Stimulated activated CD8-positive, alpha-beta memory T cell treated with anti-CD3 and anti-CD28 coated beads, Interleukin-7, amount 100 ng/mL, for 24 hours (primary cell): ENCODE measurements around the gene TDRD12.
"Not testable (repeated sequence)": the region's sequence is repeated elsewhere in the genome, so short reads cannot be mapped to it uniquely, and the experiment has no call there.

Experiments used
- DNase-seq: peaks from one replicate; pipeline ENCODE4 v3.0.0-alpha.2; 2020; ENCODE audit warnings: low read depth

TDRD12 gene

DNA sequence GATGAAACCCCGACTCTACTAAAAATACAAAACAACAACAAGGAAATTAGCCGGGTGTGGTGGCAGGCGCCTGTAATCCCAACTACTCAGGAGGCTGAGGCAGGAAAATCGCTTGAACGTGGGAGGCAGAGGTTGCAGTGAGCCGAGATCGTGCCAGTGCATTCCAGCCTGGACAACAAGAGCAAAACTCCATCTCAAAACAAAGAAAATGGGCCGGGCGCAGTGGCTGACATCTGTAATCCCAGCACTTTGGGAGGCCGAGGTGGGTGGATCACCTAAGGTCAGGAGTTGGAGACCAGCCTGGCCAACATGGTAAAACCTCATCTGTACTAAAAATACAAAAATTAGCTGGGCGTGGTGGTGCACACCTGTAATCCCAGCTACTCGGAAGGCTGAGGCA lies 112.5 kb downstream of the TDRD12 start:
- DNase-seq = not testable (repeated sequence)

DNA sequence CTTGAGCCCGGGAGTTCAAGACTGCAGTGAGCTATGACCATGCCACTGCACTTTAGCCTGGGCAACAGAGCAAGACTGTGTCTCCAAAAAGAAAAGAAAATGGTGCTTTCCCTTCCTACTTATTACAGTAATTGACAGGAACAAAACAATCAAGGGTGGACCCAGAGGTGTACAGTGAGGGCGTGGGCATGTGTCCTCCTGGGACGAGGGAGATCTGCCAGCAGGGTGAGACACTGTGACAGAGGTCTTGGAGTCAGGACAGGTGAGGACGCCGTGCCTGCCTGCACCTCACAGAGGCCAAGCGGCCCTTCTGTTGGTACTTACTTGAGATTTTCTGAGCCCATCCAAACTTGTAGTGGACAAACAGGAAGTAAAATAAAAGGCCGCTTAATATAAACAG lies 113.3 kb downstream of the TDRD12 start:
- DNase-seq = not testable (repeated sequence)

DNA sequence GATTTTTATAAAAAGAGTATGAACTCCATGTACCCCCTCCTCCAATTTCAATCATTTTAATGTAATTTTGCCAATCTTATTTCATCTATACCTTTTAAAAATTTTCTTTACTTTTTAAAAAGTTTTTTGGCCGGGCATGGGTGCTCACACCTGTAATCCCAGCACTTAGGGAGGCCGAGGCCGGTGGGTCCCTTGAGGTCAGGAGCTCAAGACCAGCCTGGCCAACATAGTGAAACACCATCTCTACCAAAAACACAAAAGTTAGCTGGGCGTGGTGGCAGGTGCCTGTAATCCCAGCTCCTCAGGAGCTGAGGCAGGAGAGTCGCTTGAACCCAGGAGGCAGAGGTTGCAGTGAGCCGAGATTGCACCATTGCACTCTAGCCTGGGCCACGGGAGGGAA lies 113.8 kb downstream of the TDRD12 start:
- not testable (repeated sequence) for DNase-seq

- no peak for DNase-seq
Observed at GRCh38 chr19:32837531-32837930, 118.0 kb downstream of the TDRD12 start.

DNA sequence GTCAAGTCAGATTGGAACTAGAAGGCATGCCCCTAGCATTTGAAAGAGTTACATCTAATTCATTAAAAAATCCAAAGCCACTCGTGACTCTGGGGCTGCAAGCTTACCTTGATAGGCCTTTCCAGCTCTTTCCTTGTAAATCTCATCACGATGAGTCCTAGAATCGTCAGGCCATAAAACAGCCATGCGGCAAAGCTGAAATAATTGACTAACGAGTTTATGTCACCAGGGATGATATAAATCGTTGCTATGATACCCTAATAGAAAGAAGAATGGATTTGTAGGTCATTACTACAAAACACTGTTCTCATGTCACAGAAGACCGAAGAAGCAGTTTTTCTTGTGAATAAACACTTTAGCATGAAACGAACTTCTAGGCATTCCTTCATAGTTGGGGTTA lies 122.5 kb downstream of the TDRD12 start:
- no peak for DNase-seq

GRCh38 chr19:32843716-32844245 lies 124.2 kb downstream of the TDRD12 start:
- DNase-seq = no peak

- not testable (repeated sequence) for DNase-seq
Observed at GRCh38 chr19:32848035-32848434, 128.5 kb downstream of the TDRD12 start.

GRCh38 chr19:32852216-32852615 lies 132.6 kb downstream of the TDRD12 start:
- no peak for DNase-seq

DNA sequence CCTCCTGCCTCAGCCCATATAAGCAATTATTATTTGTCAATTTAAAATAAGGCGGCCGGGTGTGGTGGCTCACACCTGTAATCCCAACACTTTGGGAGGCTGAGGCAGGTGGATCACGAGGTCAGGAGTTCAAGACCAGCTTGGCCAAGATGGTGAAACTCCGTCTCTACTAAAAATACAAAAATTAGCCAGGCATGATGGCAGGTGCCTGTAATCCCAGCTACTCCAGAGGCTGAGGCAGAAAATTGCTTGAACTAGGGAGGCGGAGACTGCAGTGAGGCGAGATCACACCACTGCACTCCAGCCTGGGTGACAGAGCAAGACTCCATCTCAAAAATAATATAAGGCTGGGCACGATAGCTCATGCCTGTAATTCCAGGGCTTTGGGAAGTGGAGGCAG lies 137.3 kb downstream of the TDRD12 start:
- not testable (repeated sequence) for DNase-seq

DNA sequence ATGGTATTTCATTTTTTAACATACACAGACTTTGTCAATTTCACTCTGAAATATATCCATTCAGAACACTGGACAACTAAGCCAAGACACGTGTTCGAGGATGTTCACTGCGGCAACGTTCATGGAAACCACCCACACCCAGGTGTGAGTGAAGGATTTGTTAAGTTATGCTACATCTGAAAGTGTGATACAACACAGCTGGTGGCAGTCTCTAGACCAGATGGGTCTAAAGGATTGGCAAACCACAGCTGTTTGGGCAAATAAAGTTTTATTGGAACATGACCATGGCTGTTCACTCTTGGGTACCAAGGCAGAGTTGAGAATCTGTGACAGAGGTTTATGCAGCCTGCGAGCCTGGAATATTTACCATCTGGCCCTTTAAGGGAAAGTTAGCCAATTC lies 138.0 kb downstream of the TDRD12 start:
- no peak for DNase-seq

DNA sequence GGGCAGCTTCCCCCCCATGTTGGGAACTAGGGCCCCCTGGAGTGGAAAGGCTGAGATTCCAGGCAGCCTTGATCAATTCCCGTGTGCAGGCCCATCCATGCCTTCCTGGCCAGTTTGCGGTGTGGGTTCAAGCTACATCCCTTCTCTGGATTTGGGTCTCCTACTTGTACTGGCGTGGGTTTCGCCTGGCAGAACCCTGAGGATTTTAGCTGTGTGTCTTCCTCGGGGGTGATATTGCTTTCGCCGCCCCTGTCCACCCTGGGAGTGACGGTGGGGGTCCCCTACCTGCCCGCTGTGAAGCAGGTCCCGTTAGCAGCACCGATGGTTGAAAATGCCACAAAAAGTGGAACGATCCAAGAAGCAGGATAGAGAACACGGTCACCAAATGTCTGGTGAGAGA lies 138.6 kb downstream of the TDRD12 start:
- no peak for DNase-seq

DNA sequence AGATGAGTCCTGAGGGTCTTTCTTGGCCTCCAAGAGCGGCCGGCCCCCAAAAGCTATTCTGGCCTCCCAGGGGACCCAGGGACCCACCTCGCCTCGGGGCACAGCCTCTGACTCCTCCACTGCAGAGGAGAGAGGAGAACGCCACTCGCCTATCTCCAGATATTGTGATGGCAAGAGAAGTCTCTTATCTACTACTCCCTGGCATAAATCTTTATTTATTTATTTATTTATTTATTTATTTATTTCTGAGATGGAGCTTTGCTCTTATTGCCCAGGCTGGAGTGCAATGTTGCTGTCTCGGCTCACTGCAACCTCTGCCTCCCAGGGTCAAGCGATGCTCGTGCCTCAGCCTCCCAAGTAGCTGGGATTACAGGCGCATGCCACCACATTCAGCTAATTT lies 139.0 kb downstream of the TDRD12 start:
- no peak for DNase-seq

DNA sequence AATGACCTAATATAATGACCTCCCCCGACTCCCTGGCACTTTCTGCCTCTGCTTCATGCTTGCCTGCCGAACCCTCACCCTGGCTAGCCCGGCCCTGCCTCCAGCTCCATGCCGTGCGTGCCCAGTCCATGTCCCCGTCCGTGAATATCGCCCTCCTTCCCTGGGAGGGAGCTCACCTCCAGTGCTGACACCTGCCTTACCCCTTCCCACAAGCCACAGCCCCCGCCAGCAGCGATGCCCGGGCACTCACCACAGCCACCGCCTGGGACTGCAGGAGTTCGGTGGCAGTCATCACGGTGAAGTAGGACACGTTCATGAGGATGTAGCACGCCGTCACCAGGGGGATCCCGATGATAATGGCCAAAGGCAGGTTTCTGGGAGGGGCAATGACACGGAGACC lies 140.0 kb downstream of the TDRD12 start:
- DNase-seq = no peak

GRCh38 chr19:32861596-32861995 lies 142.0 kb downstream of the TDRD12 start:
- DNase-seq = no peak

GRCh38 chr19:32862173-32862572 lies 142.6 kb downstream of the TDRD12 start:
- DNase-seq = no peak

- no peak for DNase-seq
Observed at GRCh38 chr19:32862741-32863140, 143.2 kb downstream of the TDRD12 start.

GRCh38 chr19:32863301-32863700 lies 143.7 kb downstream of the TDRD12 start:
- DNase-seq = no peak

DNA sequence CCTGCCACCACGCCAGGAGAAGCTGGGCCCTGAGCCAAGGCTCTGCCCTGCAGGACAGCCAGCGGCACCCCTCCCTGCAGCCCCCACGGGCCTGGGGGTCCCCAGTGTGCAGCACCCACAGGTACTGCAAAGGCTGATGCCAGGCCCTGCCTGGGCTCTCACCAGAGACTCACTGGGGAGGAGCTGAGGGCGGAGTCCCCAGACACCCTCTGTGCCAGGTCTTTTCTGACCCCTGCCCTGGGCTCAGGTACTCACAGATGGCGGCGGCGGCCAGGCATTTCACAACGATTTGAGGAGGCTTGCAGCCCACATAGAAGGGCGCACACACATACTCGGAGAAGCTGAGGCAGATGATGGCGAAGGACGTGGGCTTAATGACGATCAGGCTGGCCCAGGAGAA lies 144.3 kb downstream of the TDRD12 start:
- DNase-seq = no peak

- DNase-seq = no peak
Observed at GRCh38 chr19:32864318-32865007, 144.9 kb downstream of the TDRD12 start.

GRCh38 chr19:32865326-32865725 lies 145.8 kb downstream of the TDRD12 start:
- no peak for DNase-seq

GRCh38 chr19:32866061-32866460 lies 146.5 kb downstream of the TDRD12 start:
- no peak for DNase-seq

GRCh38 chr19:32866564-32867265 lies 147.1 kb downstream of the TDRD12 start:
- no peak for DNase-seq

GRCh38 chr19:32867436-32867835 lies 147.9 kb downstream of the TDRD12 start:
- not testable (repeated sequence) for DNase-seq
